Fibroblast of lung (primary cell): ENCODE measurements around the gene INCENP. TPM values are rescaled to one million over a fixed set of nuclear protein-coding genes. Genes with fewer than 3 reads are reported as not detected.

Source experiments
- DNase-seq, 2 donors: peaks; one replicate each; pipeline versions ENCODE4 v3.0.0 to v3.0.0-alpha.2; 2010; ENCODE audit warnings: low read depth in 2 of 2
- H2AFZ ChIP-seq: 2 replicates; pipeline ENCODE4 v1.5.1; 2012; ENCODE audit warnings: low read length, control low read depth, inconsistent platforms
- H3K27ac ChIP-seq: 2 replicates; pipeline ENCODE4 v1.5.1; 2011; ENCODE audit warnings: low read length, control low read depth; ENCODE audit not compliant: insufficient read depth
- H3K27me3 ChIP-seq: 2 replicates; pipeline ENCODE4 v1.5.1; 2011; ENCODE audit warnings: mild to moderate bottlenecking, low read length; ENCODE audit not compliant: control insufficient read depth, insufficient read depth
- H3K36me3 ChIP-seq: 2 replicates; pipeline ENCODE4 v1.5.1; 2011; ENCODE audit warnings: low read length; ENCODE audit not compliant: control insufficient read depth, insufficient read depth
- H3K4me1 ChIP-seq: 2 replicates; pipeline ENCODE4 v1.5.1; 2011; ENCODE audit warnings: low read length; ENCODE audit not compliant: control insufficient read depth, insufficient read depth; ENCODE audit errors: extremely low read depth
- H3K4me2 ChIP-seq: 2 replicates; pipeline ENCODE4 v1.5.1; 2011; ENCODE audit warnings: low read length, control low read depth; ENCODE audit not compliant: insufficient read depth; ENCODE audit errors: extremely low read depth
- H3K4me3 ChIP-seq, 4 experiments: fragments of 200-600 bp in 1 of 4; sonication (generic) in 1 of 4; replicated peaks in 1 of 4; 2 replicates each; pipeline ENCODE4 v1.5.1; 2011 to 2016; ENCODE audit warnings: low read length in 4 of 4, low read depth in 3 of 4, mild to moderate bottlenecking in 3 of 4, control low read depth in 2 of 4, inconsistent platforms in 1 of 4, mixed read lengths in 1 of 4; ENCODE audit not compliant: insufficient read depth in 1 of 4; ENCODE audit errors: control extremely low read depth in 1 of 4
- H3K79me2 ChIP-seq: 2 replicates; pipeline ENCODE4 v1.5.1; 2012; ENCODE audit warnings: mild to moderate bottlenecking, low read length, inconsistent platforms; ENCODE audit not compliant: control insufficient read depth, insufficient read depth
- H3K9ac ChIP-seq: 2 replicates; pipeline ENCODE4 v1.5.1; 2011; ENCODE audit warnings: mild to moderate bottlenecking, low read length, control low read depth; ENCODE audit not compliant: insufficient read depth
- H3K9me3 ChIP-seq: 2 replicates; pipeline ENCODE4 v1.5.1; 2012; ENCODE audit warnings: low read depth, low read length; ENCODE audit not compliant: control insufficient read depth, insufficient read depth
- H4K20me1 ChIP-seq: 2 replicates; pipeline ENCODE4 v1.5.1; 2011; ENCODE audit warnings: low read length; ENCODE audit not compliant: control insufficient read depth, insufficient read depth; ENCODE audit errors: extremely low read depth
- CTCF ChIP-seq, 2 donors: IDR thresholded peaks in 1 of 2; conservative IDR thresholded peaks in 1 of 2; 1 replicate in 1 of 2; 2 replicates in 1 of 2; pipeline ENCODE4 v1.5.1; 2011 to 2012; ENCODE audit warnings: low read length in 2 of 2, control low read depth in 1 of 2, inconsistent platforms in 1 of 2, low read depth in 1 of 2, mild to moderate bottlenecking in 1 of 2
- EZH2 ChIP-seq: IDR thresholded peaks from 2 replicates; pipeline ENCODE4 v1.5.1; 2012; ENCODE audit warnings: low read length, control low read depth, mild to moderate bottlenecking; ENCODE audit errors: missing control alignments
- polyA plus RNA-seq, 2 donors: library from polyadenylated mRNA; depleted of rRNA in 1 of 2; stranded (reverse) in 1 of 2; unstranded in 1 of 2; fragments of >200 nt; gene quantifications; 2 replicates each; pipeline ENCODE4 v1.2.1, GENCODE V29; 2011 to 2012; ENCODE audit warnings: missing spikeins in 1 of 2
- total RNA-seq: library from RNA; depleted of rRNA; stranded (reverse); fragments of >200 nt; gene quantifications from 2 replicates; pipeline ENCODE4 v1.2.1, GENCODE V29; 2014

Gene INCENP
- total and polyA plus RNA-seq, 2 donors (not counting 1 experiment from before 2014, with no cell fraction given) = 6.6 to 12.7 TPM

GRCh38 chr11:62132689-62133293 is 9.0 kb downstream of the INCENP start:
- no peak for DNase-seq
- Histone ChIP-seq H3K4me3 (no peak overlapping the region), H2AFZ (no peak overlapping the region), H3K4me2 (no peak overlapping the region), H3K27ac (no peak overlapping the region), H3K36me3 (peaks cover 26% of the 10 kb centered on the region), H3K79me2 (peaks cover 85% of the 10 kb centered on the region), H3K9me3 (no peaks in the 10 kb centered on the region), H3K27me3 (no peaks in the 10 kb centered on the region), H4K20me1 (no peaks in the 10 kb centered on the region), H3K4me1 (no peaks in the 10 kb centered on the region), H3K9ac (no peak overlapping the region)
- TF ChIP-seq EZH2 = no peak
- TF ChIP-seq CTCF (conservative IDR thresholded peaks at IDR 0.05 in 1 of 2, IDR thresholded peaks at IDR 0.05 in 1 of 2; ENCODE audit: low read depth in 1 of 2, low read length in 2 of 2) = no peak

- no peaks in the 10 kb centered on the region for H3K9me3 ChIP-seq
- H3K27ac ChIP-seq = no peak overlapping the region
- no peak overlapping the region for H2AFZ ChIP-seq
- H3K4me3 ChIP-seq = no peak overlapping the region
- no peaks in the 10 kb centered on the region for H3K27me3 ChIP-seq
- peaks cover 79% of the 10 kb centered on the region for H3K79me2 ChIP-seq
- H3K4me1 ChIP-seq = no peaks in the 10 kb centered on the region
- TF ChIP-seq EZH2 (no peak), CTCF (conservative IDR thresholded peaks at IDR 0.05 in 1 of 2, IDR thresholded peaks at IDR 0.05 in 1 of 2; ENCODE audit: low read depth in 1 of 2, low read length in 2 of 2) (no peak)
- H3K4me2 ChIP-seq = no peak overlapping the region
- H4K20me1 ChIP-seq = no peaks in the 10 kb centered on the region
- H3K9ac ChIP-seq = no peak overlapping the region
- H3K36me3 ChIP-seq = peaks cover 23% of the 10 kb centered on the region
- DNase-seq = no peak
Measured at GRCh38 chr11:62133328-62134065, 9.7 kb downstream of the INCENP start.

GRCh38 chr11:62137276-62137861 is 13.6 kb downstream of the INCENP start:
- Histone ChIP-seq H3K27ac (no peak overlapping the region), H2AFZ (no peak overlapping the region), H3K4me2 (no peak overlapping the region), H3K4me3 (no peak overlapping the region), H3K27me3 (no peaks in the 10 kb centered on the region), H3K79me2 (peaks cover 41% of the 10 kb centered on the region), H3K4me1 (no peaks in the 10 kb centered on the region), H4K20me1 (no peaks in the 10 kb centered on the region), H3K36me3 (peaks cover 25% of the 10 kb centered on the region), H3K9ac (no peak overlapping the region), H3K9me3 (no peaks in the 10 kb centered on the region)
- no peak for DNase-seq
- TF ChIP-seq EZH2 = no peak
- no peak for TF ChIP-seq CTCF (conservative IDR thresholded peaks at IDR 0.05 in 1 of 2, IDR thresholded peaks at IDR 0.05 in 1 of 2; ENCODE audit: low read depth in 1 of 2, low read length in 2 of 2)
